ENCODE measurements around the gene SLC25A22.

DNA sequence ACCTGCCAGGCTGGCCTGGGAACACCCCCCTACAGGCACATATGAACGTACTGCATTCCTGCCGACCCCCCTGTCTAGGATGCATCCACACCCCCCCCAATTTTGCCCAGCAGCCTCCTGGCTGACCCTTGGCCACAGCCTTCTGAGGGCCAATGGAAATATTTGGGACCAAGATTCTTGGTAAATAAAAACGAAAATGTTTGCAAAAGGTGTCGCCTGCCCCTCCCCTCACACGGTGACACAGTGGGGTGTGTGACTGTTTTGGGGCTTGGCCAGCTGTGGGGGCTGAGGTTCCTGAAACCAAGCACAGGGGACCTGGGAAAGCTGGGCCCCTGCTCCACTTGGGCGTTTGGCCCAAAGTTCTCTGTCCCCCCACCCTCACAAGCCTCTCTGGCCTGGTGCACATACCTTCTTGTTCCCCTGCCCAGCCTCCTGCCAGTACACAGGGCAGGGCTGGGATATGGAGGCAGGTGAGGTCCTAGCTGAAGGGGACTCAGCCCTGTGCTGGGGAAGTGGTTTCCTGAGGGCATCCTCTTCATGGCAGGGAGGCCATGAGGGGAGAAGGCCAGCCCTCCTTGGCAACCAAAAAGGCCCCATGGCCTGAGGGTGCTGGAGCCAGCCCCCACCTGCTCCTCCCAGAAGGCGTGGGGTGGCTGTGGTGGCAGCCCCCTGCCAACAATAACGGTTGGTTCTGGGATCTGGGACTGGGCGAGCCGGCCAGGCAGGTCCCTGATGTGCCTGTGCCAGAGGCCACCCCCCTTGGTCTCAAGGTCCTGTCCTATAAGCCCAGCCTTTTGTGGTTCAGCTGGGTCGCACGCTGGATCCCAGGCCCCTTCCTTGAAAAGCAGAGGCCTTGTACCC, 27.5 kb upstream of the SLC25A22 start:
- TF ChIP-seq POLR2AphosphoS5 (IDR thresholded peaks at IDR 0.05; ENCODE audit: low read depth), result no peak
- TF ChIP-seq, protein P1, sequence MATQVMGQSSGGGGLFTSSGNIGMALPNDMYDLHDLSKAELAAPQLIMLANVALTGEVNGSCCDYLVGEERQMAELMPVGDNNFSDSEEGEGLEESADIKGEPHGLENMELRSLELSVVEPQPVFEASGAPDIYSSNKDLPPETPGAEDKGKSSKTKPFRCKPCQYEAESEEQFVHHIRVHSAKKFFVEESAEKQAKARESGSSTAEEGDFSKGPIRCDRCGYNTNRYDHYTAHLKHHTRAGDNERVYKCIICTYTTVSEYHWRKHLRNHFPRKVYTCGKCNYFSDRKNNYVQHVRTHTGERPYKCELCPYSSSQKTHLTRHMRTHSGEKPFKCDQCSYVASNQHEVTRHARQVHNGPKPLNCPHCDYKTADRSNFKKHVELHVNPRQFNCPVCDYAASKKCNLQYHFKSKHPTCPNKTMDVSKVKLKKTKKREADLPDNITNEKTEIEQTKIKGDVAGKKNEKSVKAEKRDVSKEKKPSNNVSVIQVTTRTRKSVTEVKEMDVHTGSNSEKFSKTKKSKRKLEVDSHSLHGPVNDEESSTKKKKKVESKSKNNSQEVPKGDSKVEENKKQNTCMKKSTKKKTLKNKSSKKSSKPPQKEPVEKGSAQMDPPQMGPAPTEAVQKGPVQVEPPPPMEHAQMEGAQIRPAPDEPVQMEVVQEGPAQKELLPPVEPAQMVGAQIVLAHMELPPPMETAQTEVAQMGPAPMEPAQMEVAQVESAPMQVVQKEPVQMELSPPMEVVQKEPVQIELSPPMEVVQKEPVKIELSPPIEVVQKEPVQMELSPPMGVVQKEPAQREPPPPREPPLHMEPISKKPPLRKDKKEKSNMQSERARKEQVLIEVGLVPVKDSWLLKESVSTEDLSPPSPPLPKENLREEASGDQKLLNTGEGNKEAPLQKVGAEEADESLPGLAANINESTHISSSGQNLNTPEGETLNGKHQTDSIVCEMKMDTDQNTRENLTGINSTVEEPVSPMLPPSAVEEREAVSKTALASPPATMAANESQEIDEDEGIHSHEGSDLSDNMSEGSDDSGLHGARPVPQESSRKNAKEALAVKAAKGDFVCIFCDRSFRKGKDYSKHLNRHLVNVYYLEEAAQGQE (IDR thresholded peaks at IDR 0.05; ENCODE audit: insufficient replicate concordance, low read depth), result no peak
